LNCAP (cell line): Measurements from ENCODE around the gene MEIOB.

Source experiments
- CTCF ChIP-seq: fragments of 450-650 bp; IDR thresholded peaks from 2 replicates; pipeline ENCODE4 v1.5.1; 2017; ENCODE audit warnings: mild to moderate bottlenecking

The MEIOB gene

GRCh38 chr16:1820096-1820945, 51.6 kb downstream of the MEIOB start:
- no peak for TF ChIP-seq CTCF

GRCh38 chr16:1819611-1820010, 52.4 kb downstream of the MEIOB start:
- no peak for TF ChIP-seq CTCF

GRCh38 chr16:1818873-1819525, 53.0 kb downstream of the MEIOB start:
- TF ChIP-seq CTCF = no peak

- no peak for TF ChIP-seq CTCF
These were observed 53.6 kb downstream of the MEIOB start for GRCh38 chr16:1818204-1818872.

GRCh38 chr16:1817716-1818115, 54.2 kb downstream of the MEIOB start:
- no peak for TF ChIP-seq CTCF

- no peak for TF ChIP-seq CTCF
These were observed 54.7 kb downstream of the MEIOB start for GRCh38 chr16:1817276-1817589.

GRCh38 chr16:1816396-1817275, 55.3 kb downstream of the MEIOB start:
- no peak for TF ChIP-seq CTCF
